Pancreas (tissue), 10 donors: ENCODE measurements around the gene LYZL4. TPM values are rescaled to one million over a fixed set of nuclear protein-coding genes. Genes with fewer than 3 reads are reported as not detected.

Source experiments
- ATAC-seq, 4 donors: fragments of 200-7000 bp; cut with Tn5 transposase; one replicate each; pipeline versions ENCODE4 v1.8.0 to v1.9.1; 2020; ENCODE audit warnings: mild to moderate bottlenecking in 4 of 4, moderate library complexity in 4 of 4
- DNase-seq, 6 donors: peaks; one replicate each; pipeline ENCODE4 v3.0.0-alpha.2; 2020
- FAIRE-seq: peaks from 2 replicates; lab custom pipeline; 2012; peaks lifted over from hg19 to GRCh38; lab: Jason Lieb, UNC
- H3K27ac ChIP-seq, 4 donors: fragments of 200-600 bp; sonication (generic); 1 replicate in 3 of 4; 2 replicates in 1 of 4; pipeline versions ENCODE4 v1.5.0 to v1.8.0; 2020
- H3K27me3 ChIP-seq, 4 donors: fragments of 200-600 bp; one replicate each; pipeline ENCODE4 v1.8.0; 2021
- H3K36me3 ChIP-seq, 3 donors: fragments of 200-600 bp; sonication (generic) in 1 of 3; one replicate each; pipeline versions ENCODE4 v1.5.0 to v1.8.0; 2020 to 2021
- H3K4me1 ChIP-seq, 3 donors: fragments of 200-600 bp; one replicate each; pipeline ENCODE4 v1.8.0; 2021
- H3K4me3 ChIP-seq, 4 donors: fragments of 200-600 bp; sonication (generic) in 2 of 4; one replicate each; pipeline versions ENCODE4 v1.5.0 to v1.8.0; 2020 to 2021
- H3K9me3 ChIP-seq, 4 donors: fragments of 200-600 bp; one replicate each; pipeline ENCODE4 v1.8.0; 2021
- WGBS, 2 donors: extraction: QIAGEN DNeasy Blood & Tissue Kit; methylation state at CpG; one replicate each; pipeline ENCODE4 v1.1.7; 2013; 5-methylcytosine and 5-hydroxymethylcytosine counted together
- intact Hi-C, 3 donors: fragments of 100-400 bp; cut with DNase I; formaldehyde crosslinking; loops; one replicate each; pipeline versions ENCODE4 v1.11.1 to v1.14.2; 2022
- polyA plus RNA-seq, 2 donors: library from polyadenylated mRNA; stranded (reverse); fragments of 200-250 nt; gene quantifications; one replicate each; pipeline ENCODE4 v1.2.3, GENCODE V29; 2013
- total RNA-seq, 6 donors: library from RNA; stranded (reverse); fragmentation: NEBNext Ultra II Directional in 4 of 6; extraction: Animal tissue kit (Norgen Biotek cat#: 25700) in 4 of 6; gene quantifications; one replicate each; pipeline versions ENCODE4 v1.2.1 to v1.2.4, GENCODE V29; 2021 to 2023
- TF ChIP-seq, protein P1 (sequence below), 4 donors: fragments of 200-600 bp; sonication (generic) in 3 of 4; IDR thresholded peaks; one replicate each; pipeline versions ENCODE4 v1.5.0 to v1.8.0; 2021; ENCODE audit warnings: antibody characterized with exemption in 4 of 4
- donor health status: healthy with polysubstance abuse.
- donor health status: DM: no; HTN: no; CAD: no; lungs with moderate emphysema.
- donor health status: DM: no; HTN: no; CAD: no.
- donor health status: control.
- donor health status: control.
- donor health status: Bipolar disorder and iron deficiency.
- donor health status: DM: yes; HTN: yes; CAD: no.
- donor health status: DM: no; HTN: no; CAD: no.
- donor health status: DM: no; HTN: no; CAD: no.
- donor health status: DM: yes; HTN: yes; CAD: no.

The LYZL4 gene, protein sequence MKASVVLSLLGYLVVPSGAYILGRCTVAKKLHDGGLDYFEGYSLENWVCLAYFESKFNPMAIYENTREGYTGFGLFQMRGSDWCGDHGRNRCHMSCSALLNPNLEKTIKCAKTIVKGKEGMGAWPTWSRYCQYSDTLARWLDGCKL
- total RNA-seq (not detected), polyA plus RNA-seq (not detected)

- DNase-seq (no peak), ATAC-seq (no peak), FAIRE-seq (no peak)
- no peaks in the 10 kb centered on the region for H3K27me3 ChIP-seq
- WGBS, 2 donors, result 57 to 66% methylated on average over 5 of the region's 5 CpGs
- no peaks in the 10 kb centered on the region for H3K36me3 ChIP-seq
- no peaks in the 10 kb centered on the region for H3K4me1 ChIP-seq
- H3K27ac ChIP-seq, result no peak within 1 kb of the TSS
- H3K4me3 ChIP-seq, result no peak within 1 kb of the TSS
- TF ChIP-seq, protein P1, sequence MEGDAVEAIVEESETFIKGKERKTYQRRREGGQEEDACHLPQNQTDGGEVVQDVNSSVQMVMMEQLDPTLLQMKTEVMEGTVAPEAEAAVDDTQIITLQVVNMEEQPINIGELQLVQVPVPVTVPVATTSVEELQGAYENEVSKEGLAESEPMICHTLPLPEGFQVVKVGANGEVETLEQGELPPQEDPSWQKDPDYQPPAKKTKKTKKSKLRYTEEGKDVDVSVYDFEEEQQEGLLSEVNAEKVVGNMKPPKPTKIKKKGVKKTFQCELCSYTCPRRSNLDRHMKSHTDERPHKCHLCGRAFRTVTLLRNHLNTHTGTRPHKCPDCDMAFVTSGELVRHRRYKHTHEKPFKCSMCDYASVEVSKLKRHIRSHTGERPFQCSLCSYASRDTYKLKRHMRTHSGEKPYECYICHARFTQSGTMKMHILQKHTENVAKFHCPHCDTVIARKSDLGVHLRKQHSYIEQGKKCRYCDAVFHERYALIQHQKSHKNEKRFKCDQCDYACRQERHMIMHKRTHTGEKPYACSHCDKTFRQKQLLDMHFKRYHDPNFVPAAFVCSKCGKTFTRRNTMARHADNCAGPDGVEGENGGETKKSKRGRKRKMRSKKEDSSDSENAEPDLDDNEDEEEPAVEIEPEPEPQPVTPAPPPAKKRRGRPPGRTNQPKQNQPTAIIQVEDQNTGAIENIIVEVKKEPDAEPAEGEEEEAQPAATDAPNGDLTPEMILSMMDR (IDR thresholded peaks at IDR 0.05), result no peak
- intact Hi-C loops, result no loop called here
- no peaks in the 10 kb centered on the region for H3K9me3 ChIP-seq
Observed at GRCh38 chr3:42410370-42411131, at the start of gene LYZL4. TSS of gene LYZL4 (minus strand) at chr3:42410610. CDS start at chr3:42407251, 3,359 bp downstream.

GRCh38 chr3:42459151-42459550, 48.7 kb upstream of the LYZL4 start:
- FAIRE-seq (no peak), DNase-seq (no peak), ATAC-seq (no peak)
- no peaks in the 10 kb centered on the region for H3K36me3 ChIP-seq
- H3K27ac ChIP-seq, result no peak overlapping the region
- H3K9me3 ChIP-seq, result no peaks in the 10 kb centered on the region
- intact Hi-C loops, result no loop called here
- TF ChIP-seq, protein P1 (IDR thresholded peaks at IDR 0.05), result no peak
- no peak overlapping the region for H3K4me3 ChIP-seq
- H3K27me3 ChIP-seq, result no peaks in the 10 kb centered on the region
- no peaks in the 10 kb centered on the region for H3K4me1 ChIP-seq

DNA sequence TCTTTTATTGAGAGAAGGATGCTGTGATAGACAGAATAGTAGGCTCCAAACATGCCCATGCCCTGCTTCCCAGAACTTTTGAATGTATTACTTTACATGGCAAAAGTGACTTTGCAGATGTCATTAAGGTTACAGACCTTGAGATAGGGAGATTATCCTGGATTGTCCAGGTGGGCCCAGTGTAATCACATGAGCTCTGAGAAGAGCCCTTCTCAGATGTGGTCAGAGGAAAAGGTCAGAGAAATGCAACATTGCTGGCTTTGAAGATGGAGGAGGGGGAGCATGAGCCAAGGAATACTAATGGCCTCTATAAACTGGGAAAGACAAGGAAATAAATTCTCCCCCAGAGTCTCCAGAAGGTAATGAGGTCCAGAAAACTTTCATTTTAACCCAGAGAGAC, 45.8 kb upstream of the LYZL4 start:
- TF ChIP-seq, protein P1 (IDR thresholded peaks at IDR 0.05), result no peak
- Histone ChIP-seq H3K9me3 (no peaks in the 10 kb centered on the region), H3K4me3 (no peak overlapping the region), H3K36me3 (no peaks in the 10 kb centered on the region), H3K27me3 (no peaks in the 10 kb centered on the region), H3K27ac (no peak overlapping the region), H3K4me1 (no peaks in the 10 kb centered on the region)
- FAIRE-seq (no peak), DNase-seq (no peak), ATAC-seq (no peak)
- intact Hi-C loops, result no loop called here

DNA sequence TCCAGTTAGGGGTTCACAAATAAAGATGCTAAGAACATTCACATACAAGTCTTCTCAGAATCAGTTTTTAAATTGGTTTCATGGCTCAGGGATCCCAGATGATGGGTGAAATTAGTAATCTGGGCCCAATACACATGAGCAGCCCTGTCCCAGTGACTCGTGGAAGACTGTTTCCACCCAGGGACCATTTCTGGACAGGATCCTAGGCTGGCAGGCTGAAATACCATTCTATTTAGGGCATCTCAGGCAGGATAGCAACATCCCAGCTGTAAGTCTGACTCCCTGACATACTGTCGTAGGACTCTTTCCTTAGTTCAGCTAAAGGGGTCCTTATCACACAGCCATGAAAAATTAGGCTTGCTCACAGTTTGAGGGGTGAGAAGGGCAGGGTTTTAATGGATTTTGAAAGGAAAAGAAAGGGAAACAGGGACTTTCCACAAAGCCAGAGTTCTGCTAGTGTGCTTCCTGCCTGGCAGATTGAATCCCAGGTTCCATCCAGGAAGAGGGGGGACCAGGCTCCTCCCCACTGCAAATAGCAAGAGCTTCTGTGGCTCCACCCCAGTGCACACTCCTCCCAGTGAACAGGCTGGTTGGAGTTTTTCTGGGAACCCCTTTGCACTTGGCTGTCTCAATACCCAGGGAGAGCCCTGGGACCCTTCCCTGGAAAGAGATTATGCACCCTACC, 41.3 kb upstream of the LYZL4 start:
- intact Hi-C loops, result no loop called here
- WGBS, 2 donors, result 64 to 73% methylated on average over 2 of the region's 2 CpGs
- FAIRE-seq, result no peak
- DNase-seq, result no peak
- H3K27ac ChIP-seq, result no peak overlapping the region
- H3K9me3 ChIP-seq, result no peaks in the 10 kb centered on the region
- no peak overlapping the region for H3K4me3 ChIP-seq
- no peaks in the 10 kb centered on the region for H3K27me3 ChIP-seq
- H3K36me3 ChIP-seq, result no peaks in the 10 kb centered on the region
- ATAC-seq, result peak in 1 of 4 donors; percentile 36
- TF ChIP-seq, protein P1 (IDR thresholded peaks at IDR 0.05), result no peak
- no peaks in the 10 kb centered on the region for H3K4me1 ChIP-seq
